ENCODE data around the gene SLC2A1. TPM values are rescaled to one million over a fixed set of nuclear protein-coding genes. Genes with fewer than 3 reads are reported as not detected.

SLC2A1 gene
- 102 and 107 TPM in 2 replicates for total RNA-seq

GRCh38 chr1:42958488-42959319, at the start of gene SLC2A1:
Gene SLC2A1, minus strand, starts transcription at chr1:42958868. Its CDS starts 217 bp downstream, at chr1:42958651.

Other genes with a start within 250 kb of the SLC2A1 start
- gene CLDN19, start 218.6 kb downstream of the SLC2A1 start, total RNA-seq = not detected in 2 replicates
- gene P3H1, start 191.8 kb downstream of the SLC2A1 start, total RNA-seq = 131 and 133 TPM in 2 replicates
- 2.5 and 4.0 TPM in 2 replicates for gene C1orf50, start 191.6 kb downstream of the SLC2A1 start, total RNA-seq
- gene TMEM269, start 173.9 kb downstream of the SLC2A1 start, total RNA-seq = under 0.01 TPM in 1 of 2 replicates, not detected in the other
- 6.2 and 6.7 TPM in 2 replicates for gene ERMAP, start 141.7 kb downstream of the SLC2A1 start, total RNA-seq
- gene SVBP, start 141.5 kb downstream of the SLC2A1 start, total RNA-seq = 12.9 and 19.0 TPM in 2 replicates
- gene ZNF691, start 112.3 kb downstream of the SLC2A1 start, total RNA-seq = 8.3 and 10.6 TPM in 2 replicates
- gene EBNA1BP2, start 213.4 kb upstream of the SLC2A1 start, total RNA-seq = 145 and 149 TPM in 2 replicates
- 0.15 TPM in 1 of 2 replicates, not detected in the other for gene CFAP57, start 213.5 kb upstream of the SLC2A1 start, total RNA-seq

Measured in bronchus fibroblast of lung (primary cell).